Measurements from ENCODE around the gene SUPT7L. TPM values are rescaled to one million over a fixed set of nuclear protein-coding genes. Genes with fewer than 3 reads are reported as not detected.

The SUPT7L gene
- total RNA-seq, 4 donors from 2014 or later, result 28.2 to 46.2 (median 40.2) TPM

GRCh38 chr2:27671235-27671634 lies 7.8 kb upstream of the SUPT7L start:
- H3K36me3 ChIP-seq, result peaks cover 0 to 79% (median 5%) of the 10 kb centered on the region in 3 donors
- H3K27ac ChIP-seq, result no peak overlapping the region
- H3K9me3 ChIP-seq, result no peaks in the 10 kb centered on the region
- no peaks in the 10 kb centered on the region for H3K4me1 ChIP-seq
- DNase-seq, result no peak
- no peak overlapping the region for H3K4me3 ChIP-seq
- TF ChIP-seq CTCF (IDR thresholded peaks at IDR 0.05) (no peak), POLR2A (IDR thresholded peaks at IDR 0.05) (no peak)
- no peaks in the 10 kb centered on the region for H3K27me3 ChIP-seq

- H3K4me1 ChIP-seq, result peaks cover 0 to 19% (median 8%) of the 10 kb centered on the region in 4 donors
- H3K27me3 ChIP-seq, result no peaks in the 10 kb centered on the region
- no peak for DNase-seq
- H3K27ac ChIP-seq, result no peak overlapping the region
- no peaks in the 10 kb centered on the region for H3K9me3 ChIP-seq
- peaks cover 0 to 47% (median 5%) of the 10 kb centered on the region in 3 donors for H3K36me3 ChIP-seq
- no peak overlapping the region for H3K4me3 ChIP-seq
- TF ChIP-seq CTCF (IDR thresholded peaks at IDR 0.05) (no peak), POLR2A (IDR thresholded peaks at IDR 0.05) (no peak)
Observed at GRCh38 chr2:27667446-27667845, 4.0 kb upstream of the SUPT7L start.

- H3K27me3 ChIP-seq, result no peaks in the 10 kb centered on the region
- H3K4me1 ChIP-seq, result peaks cover 0 to 24% (median 8%) of the 10 kb centered on the region in 4 donors
- peak overlapping the region; percentile 67 to 90 (median 71) for H3K4me3 ChIP-seq
- TF ChIP-seq CTCF (IDR thresholded peaks at IDR 0.05) (no peak), POLR2A (IDR thresholded peaks at IDR 0.05) (no peak)
- H3K36me3 ChIP-seq, result peaks cover 0 to 50% (median 5%) of the 10 kb centered on the region in 3 donors
- peak overlapping the region in 1 of 4 donors; percentile 82 for H3K27ac ChIP-seq
- H3K9me3 ChIP-seq, result no peaks in the 10 kb centered on the region
- no peak for DNase-seq
Observed at GRCh38 chr2:27664622-27665363, 1.4 kb upstream of the SUPT7L start.

GRCh38 chr2:27664154-27664574 lies 750 bp upstream of the SUPT7L start:
- Histone ChIP-seq H3K36me3 (peaks cover 0 to 49% (median 5%) of the 10 kb centered on the region in 3 donors), H3K4me3 (peak overlapping the region; percentile 67 to 90 (median 71)), H3K27me3 (no peaks in the 10 kb centered on the region), H3K4me1 (peaks cover 0 to 24% (median 8%) of the 10 kb centered on the region in 4 donors), H3K9me3 (no peaks in the 10 kb centered on the region), H3K27ac (peak overlapping the region; percentile 82 to 96 (median 86))
- no peak for TF ChIP-seq POLR2A (IDR thresholded peaks at IDR 0.05)
- no peak for TF ChIP-seq CTCF (IDR thresholded peaks at IDR 0.05)
- no peak for DNase-seq

- H3K4me3 ChIP-seq, result no peak overlapping the region
- no peak overlapping the region for H3K27ac ChIP-seq
- H3K27me3 ChIP-seq, result no peaks in the 10 kb centered on the region
- no peaks in the 10 kb centered on the region for H3K9me3 ChIP-seq
- peaks cover 0 to 24% (median 8%) of the 10 kb centered on the region in 4 donors for H3K4me1 ChIP-seq
- TF ChIP-seq CTCF (IDR thresholded peaks at IDR 0.05) (no peak), POLR2A (IDR thresholded peaks at IDR 0.05) (no peak)
- peaks cover 0 to 40% (median 0%) of the 10 kb centered on the region in 3 donors for H3K36me3 ChIP-seq
- no peak for DNase-seq
Observed at GRCh38 chr2:27661371-27661770, 2.0 kb downstream of the SUPT7L start.
